GM19438 (cell line): ENCODE measurements around the gene DYNC2H1.

Source experiments
- ATAC-seq: cut with Tn5 transposase; IDR thresholded peaks from one replicate; pipeline ENCODE4 v1.9.1; 2021; ENCODE audit warnings: low read depth; ENCODE audit not compliant: unreplicated experiment

Gene DYNC2H1

GRCh38 chr11:103528046-103528445, 418.8 kb downstream of the DYNC2H1 start:
- no peak for ATAC-seq

- no peak for ATAC-seq
Observed at GRCh38 chr11:103528596-103528995, 419.4 kb downstream of the DYNC2H1 start.

- no peak for ATAC-seq
Observed at GRCh38 chr11:103529181-103529684, 420.0 kb downstream of the DYNC2H1 start.
